Mucosa of descending colon (tissue), 3 donors: ENCODE results near the gene RTP4. TPM values are rescaled to one million over a fixed set of nuclear protein-coding genes. Genes with fewer than 3 reads are reported as not detected.
"Not testable (repeated sequence)": the region's sequence is repeated elsewhere in the genome, so short reads cannot be mapped to it uniquely, and the experiment has no call there.

Source experiments
- ATAC-seq: fragments of 200-7000 bp; cut with Tn5 transposase; one replicate; pipeline ENCODE4 v1.9.1; 2020; ENCODE audit warnings: mild to moderate bottlenecking, moderate library complexity
- DNase-seq, 3 donors: peaks; one replicate each; pipeline ENCODE4 v3.0.0-alpha.2; 2020
- H3K36me3 ChIP-seq: fragments of 200-600 bp; one replicate; pipeline ENCODE4 v1.8.0; 2021; ENCODE audit warnings: low read depth, mild to moderate bottlenecking
- H3K4me1 ChIP-seq: fragments of 200-600 bp; one replicate; pipeline ENCODE4 v1.8.0; 2021; ENCODE audit warnings: low read depth, mild to moderate bottlenecking
- H3K4me3 ChIP-seq: fragments of 200-600 bp; one replicate; pipeline ENCODE4 v1.8.0; 2021; ENCODE audit warnings: mild to moderate bottlenecking
- H3K9me3 ChIP-seq: fragments of 200-600 bp; one replicate; pipeline ENCODE4 v1.8.0; 2021; ENCODE audit warnings: mild to moderate bottlenecking
- CTCF ChIP-seq: fragments of 200-600 bp; IDR thresholded peaks from one replicate; pipeline ENCODE4 v1.8.0; 2022; ENCODE audit warnings: antibody characterized with exemption, mild to moderate bottlenecking
- intact Hi-C, 2 donors: fragments of 100-400 bp; cut with DNase I in 1 of 2; cut with micrococcal nuclease in 1 of 2; formaldehyde crosslinking; loops; one replicate each; pipeline versions ENCODE4 v1.11.0 to v1.11.1; 2022; cut with DNase I, micrococcal nuclease
- total RNA-seq, 3 donors: library from RNA; stranded (reverse); fragmentation: NEBNext Ultra II Directional in 2 of 3; extraction: Animal tissue kit (Norgen Biotek cat#: 25700) in 2 of 3; gene quantifications; one replicate each; pipeline versions ENCODE4 v1.2.1 to v1.2.4, GENCODE V29; 2021 to 2023
- donor health status: DM: no; HTN: no; CAD: no; lungs with moderate emphysema.
- donor health status: DM: no; HTN: no; CAD: no.
- donor health status: DM: no; HTN: yes; CAD: no.

The RTP4 gene
- total RNA-seq, 3 donors from 2014 or later: 6.4 to 8.5 (median 7.9) TPM

GRCh38 chr3:187396661-187397060 is 28.5 kb downstream of the RTP4 start:
- intact Hi-C loops: no loop called here
- DNase-seq: no peak
- no peak for TF ChIP-seq CTCF
- ATAC-seq: no peak
- no peaks in the 10 kb centered on the region for H3K36me3 ChIP-seq
- H3K4me1 ChIP-seq: no peaks in the 10 kb centered on the region
- H3K4me3 ChIP-seq: no peak overlapping the region
- H3K9me3 ChIP-seq: no peaks in the 10 kb centered on the region

- Histone ChIP-seq H3K36me3 (no peaks in the 10 kb centered on the region), H3K4me3 (no peak overlapping the region), H3K4me1 (no peaks in the 10 kb centered on the region), H3K9me3 (no peaks in the 10 kb centered on the region)
- DNase-seq (no peak), ATAC-seq (no peak)
- intact Hi-C loops: no loop called here
- TF ChIP-seq CTCF: no peak
Observed at GRCh38 chr3:187398955-187399354, 30.8 kb downstream of the RTP4 start.

GRCh38 chr3:187400756-187401155 is 32.6 kb downstream of the RTP4 start:
- Histone ChIP-seq H3K4me3 (no peak overlapping the region), H3K4me1 (no peaks in the 10 kb centered on the region), H3K36me3 (no peaks in the 10 kb centered on the region), H3K9me3 (no peaks in the 10 kb centered on the region)
- no peak for DNase-seq
- intact Hi-C loops: no loop called here
- no peak for ATAC-seq
- TF ChIP-seq CTCF: no peak

GRCh38 chr3:187401856-187402255 is 33.7 kb downstream of the RTP4 start:
- Histone ChIP-seq H3K4me3 (no peak overlapping the region), H3K36me3 (no peaks in the 10 kb centered on the region), H3K4me1 (no peaks in the 10 kb centered on the region), H3K9me3 (no peaks in the 10 kb centered on the region)
- intact Hi-C loops: no loop called here
- ATAC-seq (no peak), DNase-seq (no peak)
- TF ChIP-seq CTCF: no peak

GRCh38 chr3:187403768-187404288 is 35.6 kb downstream of the RTP4 start:
- DNase-seq (no peak), ATAC-seq (peak; percentile 23)
- Histone ChIP-seq H3K4me1 (no peaks in the 10 kb centered on the region), H3K4me3 (no peak overlapping the region), H3K36me3 (no peaks in the 10 kb centered on the region), H3K9me3 (no peaks in the 10 kb centered on the region)
- intact Hi-C loops: no loop called here
- no peak for TF ChIP-seq CTCF

GRCh38 chr3:187406927-187407326 is 38.7 kb downstream of the RTP4 start:
- no peak for DNase-seq
- no peaks in the 10 kb centered on the region for H3K9me3 ChIP-seq

GRCh38 chr3:187411991-187412781 is 44.0 kb downstream of the RTP4 start:
- H3K36me3 ChIP-seq, intact Hi-C loops, H3K4me1 ChIP-seq, H3K4me3 ChIP-seq, H3K9me3 ChIP-seq, ATAC-seq: not testable (repeated sequence)
- DNase-seq: peak in 2 of 3 donors; percentile 12 to 46

More at GRCh38 chr3:187406927-187407326, 38.7 kb downstream of the RTP4 start:
- Histone ChIP-seq H3K4me1 (no peaks in the 10 kb centered on the region), H3K36me3 (no peaks in the 10 kb centered on the region), H3K4me3 (no peak overlapping the region)
- ATAC-seq: no peak
- no peak for TF ChIP-seq CTCF
- intact Hi-C loops: no loop called here
